ENCODE data around the gene SUV39H1. TPM values are rescaled to one million over a fixed set of nuclear protein-coding genes. Genes with fewer than 3 reads are reported as not detected.

Gene SUV39H1
- total and polyA plus RNA-seq, 9 of the 15 experiments (the other 6 are each of a cell fraction or from before 2014, with no cell fraction given), result 4.7 to 34.7 (median 17.9) TPM

- TF ChIP-seq MYNN (IDR thresholded peaks at IDR 0.05) (peak; percentile 44; the same call in 1 of the 2 replicates), MYNN (CRISPR knock-in tag; IDR thresholded peaks at IDR 0.05) (no peak), RB1 (IDR thresholded peaks at IDR 0.05; ENCODE audit: low read depth) (peak; percentile 49; the same call in 1 of the 2 replicates), FOXK2 (conservative IDR thresholded peaks at IDR 0.05 in 1 of 2, IDR thresholded peaks at IDR 0.05 in 1 of 2; ENCODE audit: low read depth in 2 of 2) (peak in 1 of 2 experiments; percentile 96; a peak in 2 of 4 replicates), GTF2E2 (tag; IDR thresholded peaks at IDR 0.05) (no peak), PHB2 (IDR thresholded peaks at IDR 0.05; ENCODE audit: low read depth) (no peak), TOE1 (IDR thresholded peaks at IDR 0.05; ENCODE audit: borderline replicate concordance) (peak; percentile 49; the same call in 1 of the 2 replicates), TOE1 (CRISPR knock-in tag; IDR thresholded peaks at IDR 0.05; ENCODE audit: borderline replicate concordance, low read depth) (no peak), CREM (IDR thresholded peaks at IDR 0.05; ENCODE audit: low read depth) (peak; percentile 67), ESRRA (IDR thresholded peaks at IDR 0.05; ENCODE audit: borderline replicate concordance, low read depth) (peak; percentile 63; the same call in 1 of the 2 replicates), CC2D1A (IDR thresholded peaks at IDR 0.05) (no peak), ZNF253 (CRISPR knock-in tag; conservative IDR thresholded peaks at IDR 0.05) (no peak), MGA (IDR thresholded peaks at IDR 0.05) (peak; percentile 67), HNRNPL (IDR thresholded peaks at IDR 0.05; ENCODE audit: low read depth, low read length) (peak; percentile 63), NFATC3 (IDR thresholded peaks at IDR 0.05) (no peak)
- TF ChIP-seq, protein P1, sequence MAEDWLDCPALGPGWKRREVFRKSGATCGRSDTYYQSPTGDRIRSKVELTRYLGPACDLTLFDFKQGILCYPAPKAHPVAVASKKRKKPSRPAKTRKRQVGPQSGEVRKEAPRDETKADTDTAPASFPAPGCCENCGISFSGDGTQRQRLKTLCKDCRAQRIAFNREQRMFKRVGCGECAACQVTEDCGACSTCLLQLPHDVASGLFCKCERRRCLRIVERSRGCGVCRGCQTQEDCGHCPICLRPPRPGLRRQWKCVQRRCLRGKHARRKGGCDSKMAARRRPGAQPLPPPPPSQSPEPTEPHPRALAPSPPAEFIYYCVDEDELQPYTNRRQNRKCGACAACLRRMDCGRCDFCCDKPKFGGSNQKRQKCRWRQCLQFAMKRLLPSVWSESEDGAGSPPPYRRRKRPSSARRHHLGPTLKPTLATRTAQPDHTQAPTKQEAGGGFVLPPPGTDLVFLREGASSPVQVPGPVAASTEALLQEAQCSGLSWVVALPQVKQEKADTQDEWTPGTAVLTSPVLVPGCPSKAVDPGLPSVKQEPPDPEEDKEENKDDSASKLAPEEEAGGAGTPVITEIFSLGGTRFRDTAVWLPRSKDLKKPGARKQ (CRISPR knock-in tag; IDR thresholded peaks at IDR 0.05), result no peak
Measured at GRCh38 chrX:48676106-48676892, 20.2 kb upstream of the SUV39H1 start (continued).

Data from K562 (cell line).